IMR-90 (cell line): ENCODE results near the gene HSPG2. TPM values are rescaled to one million over a fixed set of nuclear protein-coding genes. Genes with fewer than 3 reads are reported as not detected.
A peak's percentile ranks its signal among the peaks of the same experiment; 100 is the strongest.

ENCODE experiments used
- ATAC-seq: fragments of 200-7000 bp; cut with Tn5 transposase; 2 replicates; pipeline ENCODE4 v1.9.1; 2020; ENCODE audit warnings: low read depth, mild to moderate bottlenecking, moderate library complexity
- BruUV-seq: library from RNA; stranded (reverse); fragments of 400-500 nt; replicated peaks from 2 replicates; lab custom pipeline; 2021; lab: Mats Ljungman, UMichigan
- CTCF ChIA-PET: fragments of 300-600 bp; formaldehyde crosslinking; extraction: SDS; loops from one replicate; lab custom pipeline; 2021; ENCODE audit warnings: antibody characterized with exemption; lab: Yijun Ruan, JAX
- POLR2A ChIA-PET: fragments of 300-600 bp; sonication (Branson Sonifier 250); formaldehyde crosslinking; loops from one replicate; lab custom pipeline; 2022; ENCODE audit warnings: antibody characterized with exemption; ENCODE audit not compliant: unreplicated experiment; lab: Charles Lee
- DNase-seq: peaks from one replicate; pipeline ENCODE4 v3.0.0; 2013
- H2AFZ ChIP-seq: replicated peaks from 2 replicates; pipeline ENCODE3; 2013; ENCODE audit warnings: low read length, mild to moderate bottlenecking; ENCODE audit not compliant: poor library complexity
- H2AK5ac ChIP-seq: 2 replicates; pipeline ENCODE4 v1.6.1; 2013; ENCODE audit warnings: low read depth, low read length, inconsistent platforms
- H2AK9ac ChIP-seq: replicated peaks from 2 replicates; pipeline ENCODE3; 2013; ENCODE audit warnings: mild to moderate bottlenecking, low read depth, low read length, moderate library complexity; ENCODE audit not compliant: poor library complexity
- H2BK120ac ChIP-seq: 2 replicates; pipeline ENCODE4 v1.6.1; 2013; ENCODE audit warnings: low read depth, low read length, inconsistent platforms
- H2BK15ac ChIP-seq: 3 replicates; pipeline ENCODE4 v1.6.1; 2013; ENCODE audit warnings: low read depth, low read length, inconsistent platforms
- H2BK20ac ChIP-seq: 2 replicates; pipeline ENCODE4 v1.6.1; 2013; ENCODE audit warnings: low read depth, mild to moderate bottlenecking, inconsistent platforms, low read length, moderate library complexity
- H2BK5ac ChIP-seq: 2 replicates; pipeline ENCODE4 v1.6.1; 2013; ENCODE audit warnings: mild to moderate bottlenecking, low read depth, low read length, inconsistent platforms; ENCODE audit not compliant: poor library complexity, severe bottlenecking
- H3K14ac ChIP-seq: replicated peaks from 2 replicates; pipeline ENCODE4 v1.6.1; 2013; ENCODE audit warnings: low read depth, low read length, inconsistent platforms
- H3K18ac ChIP-seq: 2 replicates; pipeline ENCODE4 v1.6.1; 2013; ENCODE audit warnings: low read depth, low read length, control low read depth
- H3K23ac ChIP-seq: 2 replicates; pipeline ENCODE4 v1.6.1; 2013; ENCODE audit warnings: low read depth, low read length, inconsistent platforms
- H3K27ac ChIP-seq: 2 replicates; pipeline ENCODE4 v1.5.1; 2013; ENCODE audit warnings: mild to moderate bottlenecking, control low read depth, low read length; ENCODE audit not compliant: insufficient read depth
- H3K27me3 ChIP-seq: 2 replicates; pipeline ENCODE4 v1.6.1; 2013; ENCODE audit warnings: low read length; ENCODE audit not compliant: control insufficient read depth, insufficient read depth
- H3K36me3 ChIP-seq: 2 replicates; pipeline ENCODE4 v1.6.1; 2013; ENCODE audit warnings: low read length, mixed read lengths; ENCODE audit not compliant: control insufficient read depth, insufficient read depth
- H3K4ac ChIP-seq: 2 replicates; pipeline ENCODE4 v1.6.1; 2013; ENCODE audit warnings: low read depth, low read length, inconsistent platforms
- H3K4me1 ChIP-seq: 2 replicates; pipeline ENCODE4 v1.6.1; 2013; ENCODE audit warnings: low read length, mixed read lengths; ENCODE audit not compliant: control insufficient read depth, insufficient read depth
- H3K4me2 ChIP-seq: 2 replicates; pipeline ENCODE4 v1.6.1; 2013; ENCODE audit warnings: low read depth, mild to moderate bottlenecking, control low read depth, low read length, moderate library complexity
- H3K4me3 ChIP-seq: 2 replicates; pipeline ENCODE4 v1.5.1; 2013; ENCODE audit warnings: low read depth, mild to moderate bottlenecking, control low read depth, low read length, moderate library complexity; ENCODE audit not compliant: insufficient read depth
- H3K56ac ChIP-seq: 2 replicates; pipeline ENCODE4 v1.6.1; 2013; ENCODE audit warnings: low read length, inconsistent platforms; ENCODE audit not compliant: insufficient read depth; ENCODE audit errors: extremely low read depth
- H3K79me1 ChIP-seq, 2 experiments: 2 replicates each; pipeline ENCODE4 v1.6.1; 2013; ENCODE audit warnings: low read length in 2 of 2, inconsistent platforms in 1 of 2, low read depth in 1 of 2
- H3K9ac ChIP-seq: 2 replicates; pipeline ENCODE4 v1.6.1; 2013; ENCODE audit warnings: low read depth, low read length, control low read depth
- H3K9me1 ChIP-seq: 2 replicates; pipeline ENCODE4 v1.6.1; 2013; ENCODE audit warnings: low read length, inconsistent platforms; ENCODE audit not compliant: insufficient read depth
- H3K9me3 ChIP-seq: 2 replicates; pipeline ENCODE4 v1.6.1; 2013; ENCODE audit warnings: low read length; ENCODE audit not compliant: control insufficient read depth, insufficient read depth
- H4K20me1 ChIP-seq: 2 replicates; pipeline ENCODE4 v1.6.1; 2013; ENCODE audit warnings: low read length, inconsistent platforms; ENCODE audit not compliant: insufficient read depth
- H4K5ac ChIP-seq: 2 replicates; pipeline ENCODE4 v1.6.1; 2013; ENCODE audit warnings: mild to moderate bottlenecking, low read depth, low read length, control low read depth
- H4K8ac ChIP-seq, 2 experiments: 2 replicates each; pipeline ENCODE4 v1.6.1; 2013; ENCODE audit warnings: low read depth in 2 of 2, low read length in 2 of 2, control low read depth in 1 of 2, inconsistent platforms in 1 of 2
- H4K91ac ChIP-seq: 2 replicates; pipeline ENCODE4 v1.6.1; 2013; ENCODE audit warnings: low read depth, low read length, inconsistent platforms; ENCODE audit not compliant: insufficient read depth
- BHLHE40 ChIP-seq: fragments of 150-350 bp; IDR thresholded peaks from 2 replicates; pipeline ENCODE4 v1.6.1; 2016; ENCODE audit warnings: mild to moderate bottlenecking, low read depth, low read length
- CEBPB ChIP-seq: IDR thresholded peaks from 2 replicates; pipeline ENCODE4 v1.6.1; 2012; ENCODE audit warnings: low read depth, low read length, improper control_type of control experiment
- CHD1 ChIP-seq: IDR thresholded peaks from 2 replicates; pipeline ENCODE4 v1.6.1; 2012; ENCODE audit warnings: low read depth, low read length, improper control_type of control experiment
- FOS ChIP-seq: fragments of 150-350 bp; IDR thresholded peaks from 2 replicates; pipeline ENCODE4 v1.6.1; 2016; ENCODE audit warnings: low read depth, low read length
- MAFK ChIP-seq: IDR thresholded peaks from 2 replicates; pipeline ENCODE4 v1.6.1; 2012; ENCODE audit warnings: low read depth, low read length, improper control_type of control experiment
- MAZ ChIP-seq: IDR thresholded peaks from 2 replicates; pipeline ENCODE4 v1.6.1; 2012; ENCODE audit warnings: low read depth, mild to moderate bottlenecking, low read length, improper control_type of control experiment, moderate library complexity, borderline replicate concordance
- MXI1 ChIP-seq: IDR thresholded peaks from 2 replicates; pipeline ENCODE4 v1.6.1; 2012; ENCODE audit warnings: low read depth, mild to moderate bottlenecking, low read length, moderate library complexity, borderline replicate concordance
- NFE2L2 ChIP-seq: fragments of 150-350 bp; IDR thresholded peaks from 2 replicates; pipeline ENCODE4 v1.6.1; 2016; ENCODE audit warnings: low read depth, mild to moderate bottlenecking, low read length
- POLR2A ChIP-seq: IDR thresholded peaks from 2 replicates; pipeline ENCODE4 v1.6.1; 2012; ENCODE audit warnings: mild to moderate bottlenecking, low read depth, low read length
- RAD21 ChIP-seq: IDR thresholded peaks from 2 replicates; pipeline ENCODE4 v1.6.1; 2012; ENCODE audit warnings: low read length, improper control_type of control experiment
- RCOR1 ChIP-seq: IDR thresholded peaks from 2 replicates; pipeline ENCODE4 v1.6.1; 2012; ENCODE audit warnings: mild to moderate bottlenecking, low read length, improper control_type of control experiment; ENCODE audit not compliant: insufficient replicate concordance
- RFX5 ChIP-seq: IDR thresholded peaks from 2 replicates; pipeline ENCODE4 v1.8.0; 2012; ENCODE audit warnings: low read depth, mild to moderate bottlenecking, low read length, moderate library complexity
- SMC3 ChIP-seq: fragments of 150-350 bp; IDR thresholded peaks from 2 replicates; pipeline ENCODE4 v1.6.1; 2016; ENCODE audit warnings: low read depth, mild to moderate bottlenecking, antibody characterized with exemption, low read length, moderate library complexity
- WGBS, 2 experiments: methylation state at CpG; one replicate each; pipeline versions ENCODE4 v1.1.5 to v1.1.7; 2013; ENCODE audit warnings: missing lambda C conversion rate in 2 of 2; ENCODE audit not compliant: insufficient read length in 1 of 2; ENCODE audit errors: extremely low coverage in 2 of 2; 5-methylcytosine and 5-hydroxymethylcytosine counted together
- dilution Hi-C: fragments of 300-500 bp; cut with HindIII; formaldehyde crosslinking; loops from one replicate; pipeline ENCODE4 v1.14.3; 2018; ENCODE audit warnings: low sequenced_read_pairs; ENCODE audit not compliant: unreplicated experiment
- in situ Hi-C: fragments of 300-500 bp; cut with MboI; formaldehyde crosslinking; loops from 3 replicates; pipeline ENCODE4 v1.14.3; 2019; ENCODE audit warnings: low sequenced_read_pairs, inconsistent platforms, mixed read lengths
- intact Hi-C: fragments of 100-400 bp; cut with micrococcal nuclease; formaldehyde crosslinking; loops from 2 replicates; pipeline ENCODE4 v1.10.0; 2022
- polyA plus RNA-seq, 3 experiments: library from polyadenylated mRNA; depleted of rRNA; stranded (reverse); fragments of >200 nt; gene quantifications; 2 replicates each; pipeline ENCODE4 v1.2.3, GENCODE V29; 2012; ENCODE audit warnings: low replicate concordance in 1 of 3
- total RNA-seq: library from RNA; depleted of rRNA; stranded (reverse); fragments of >200 nt; gene quantifications from 2 replicates; pipeline ENCODE4 v1.2.3, GENCODE V29; 2012
- TF ChIP-seq, protein P1 (sequence below): conservative IDR thresholded peaks from 2 replicates; pipeline ENCODE4 v1.5.1; 2012; ENCODE audit warnings: mild to moderate bottlenecking, low read depth, low read length, improper control_type of control experiment
- TF ChIP-seq, protein P2 (sequence below): fragments of 150-350 bp; IDR thresholded peaks from 2 replicates; pipeline ENCODE4 v1.6.1; 2016; ENCODE audit warnings: low read depth, mild to moderate bottlenecking, low read length, moderate library complexity, borderline replicate concordance
- TF ChIP-seq, protein P3 (sequence below): fragments of 150-350 bp; IDR thresholded peaks from 2 replicates; pipeline ENCODE4 v1.6.1; 2017; ENCODE audit warnings: mild to moderate bottlenecking, antibody characterized with exemption, low read length, low read depth

The HSPG2 gene
- total and polyA plus RNA-seq, 2 of the 4 experiments (the other 2 are of a cell fraction), result 15.8 to 94.0 TPM

DNA sequence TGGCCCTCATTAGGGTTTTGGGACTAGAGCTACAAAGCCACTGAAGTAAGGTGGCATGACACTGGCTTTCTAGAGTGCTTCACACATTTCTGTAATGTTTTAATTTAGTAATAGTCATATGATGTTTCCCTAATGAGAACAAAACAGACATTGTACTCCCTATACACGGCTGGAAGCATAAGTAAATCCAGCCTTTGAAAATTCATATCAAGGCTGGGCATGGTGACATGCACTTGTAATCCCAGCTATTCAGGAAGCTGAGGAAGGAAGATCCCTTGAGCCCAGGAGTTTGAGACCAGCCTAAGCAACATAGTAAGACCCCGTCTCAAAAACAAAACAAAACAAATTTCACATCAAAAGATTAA lies 161.6 kb downstream of the HSPG2 start:
- H2BK120ac ChIP-seq, result no peak overlapping the region
- H3K4me2 ChIP-seq, result no peak overlapping the region
- ChIA-PET CTCF (no interaction called here), POLR2A (no interaction called here)
- TF ChIP-seq BHLHE40 (no peak), POLR2A (no peak), FOS (no peak), MXI1 (no peak), SMC3 (no peak), CEBPB (no peak), RFX5 (no peak), RCOR1 (no peak), MAFK (no peak), NFE2L2 (no peak), RAD21 (no peak), CHD1 (no peak), MAZ (no peak)
- TF ChIP-seq, protein P1, sequence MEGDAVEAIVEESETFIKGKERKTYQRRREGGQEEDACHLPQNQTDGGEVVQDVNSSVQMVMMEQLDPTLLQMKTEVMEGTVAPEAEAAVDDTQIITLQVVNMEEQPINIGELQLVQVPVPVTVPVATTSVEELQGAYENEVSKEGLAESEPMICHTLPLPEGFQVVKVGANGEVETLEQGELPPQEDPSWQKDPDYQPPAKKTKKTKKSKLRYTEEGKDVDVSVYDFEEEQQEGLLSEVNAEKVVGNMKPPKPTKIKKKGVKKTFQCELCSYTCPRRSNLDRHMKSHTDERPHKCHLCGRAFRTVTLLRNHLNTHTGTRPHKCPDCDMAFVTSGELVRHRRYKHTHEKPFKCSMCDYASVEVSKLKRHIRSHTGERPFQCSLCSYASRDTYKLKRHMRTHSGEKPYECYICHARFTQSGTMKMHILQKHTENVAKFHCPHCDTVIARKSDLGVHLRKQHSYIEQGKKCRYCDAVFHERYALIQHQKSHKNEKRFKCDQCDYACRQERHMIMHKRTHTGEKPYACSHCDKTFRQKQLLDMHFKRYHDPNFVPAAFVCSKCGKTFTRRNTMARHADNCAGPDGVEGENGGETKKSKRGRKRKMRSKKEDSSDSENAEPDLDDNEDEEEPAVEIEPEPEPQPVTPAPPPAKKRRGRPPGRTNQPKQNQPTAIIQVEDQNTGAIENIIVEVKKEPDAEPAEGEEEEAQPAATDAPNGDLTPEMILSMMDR, result no peak
- TF ChIP-seq, protein P2, sequence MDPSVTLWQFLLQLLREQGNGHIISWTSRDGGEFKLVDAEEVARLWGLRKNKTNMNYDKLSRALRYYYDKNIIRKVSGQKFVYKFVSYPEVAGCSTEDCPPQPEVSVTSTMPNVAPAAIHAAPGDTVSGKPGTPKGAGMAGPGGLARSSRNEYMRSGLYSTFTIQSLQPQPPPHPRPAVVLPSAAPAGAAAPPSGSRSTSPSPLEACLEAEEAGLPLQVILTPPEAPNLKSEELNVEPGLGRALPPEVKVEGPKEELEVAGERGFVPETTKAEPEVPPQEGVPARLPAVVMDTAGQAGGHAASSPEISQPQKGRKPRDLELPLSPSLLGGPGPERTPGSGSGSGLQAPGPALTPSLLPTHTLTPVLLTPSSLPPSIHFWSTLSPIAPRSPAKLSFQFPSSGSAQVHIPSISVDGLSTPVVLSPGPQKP, result no peak
- TF ChIP-seq, protein P3, sequence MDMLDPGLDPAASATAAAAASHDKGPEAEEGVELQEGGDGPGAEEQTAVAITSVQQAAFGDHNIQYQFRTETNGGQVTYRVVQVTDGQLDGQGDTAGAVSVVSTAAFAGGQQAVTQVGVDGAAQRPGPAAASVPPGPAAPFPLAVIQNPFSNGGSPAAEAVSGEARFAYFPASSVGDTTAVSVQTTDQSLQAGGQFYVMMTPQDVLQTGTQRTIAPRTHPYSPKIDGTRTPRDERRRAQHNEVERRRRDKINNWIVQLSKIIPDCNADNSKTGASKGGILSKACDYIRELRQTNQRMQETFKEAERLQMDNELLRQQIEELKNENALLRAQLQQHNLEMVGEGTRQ, result no peak
- H3K79me1 ChIP-seq, result peaks cover 16 to 63% of the 10 kb centered on the region in 2 experiments
- peaks cover 88% of the 10 kb centered on the region for H4K20me1 ChIP-seq
- no peak overlapping the region for H3K56ac ChIP-seq
- H2BK15ac ChIP-seq, result no peak overlapping the region
- no peak overlapping the region for H3K9ac ChIP-seq
- H3K36me3 ChIP-seq, result no peaks in the 10 kb centered on the region
- no peak overlapping the region for H2AK5ac ChIP-seq
- H3K4ac ChIP-seq, result no peak overlapping the region
- H3K4me1 ChIP-seq, result peaks cover 8% of the 10 kb centered on the region
- dilution Hi-C loops (no loop called here), in situ Hi-C loops (no loop called here), intact Hi-C loops (no loop called here)
- no peak overlapping the region for H3K4me3 ChIP-seq
- peak overlapping the region; percentile 72 for H2BK5ac ChIP-seq
- no peak overlapping the region for H2AFZ ChIP-seq
- H4K8ac ChIP-seq, result no peak overlapping the region
- no peak for DNase-seq
- H2BK20ac ChIP-seq, result no peak overlapping the region
- H2AK9ac ChIP-seq, result no peak overlapping the region
- BruUV-seq, result no TSS peak
- peak overlapping the region; percentile 65; the same call in 1 of the 2 replicates for H3K27ac ChIP-seq
- H4K91ac ChIP-seq, result no peak overlapping the region
- peak overlapping the region; percentile 82 for H3K18ac ChIP-seq
- peaks cover 2% of the 10 kb centered on the region; the same call in 1 of the 2 replicates for H3K9me3 ChIP-seq
- 0 out of 2 replicates have a peak, but pooled peaks have one; percentile 9 for ATAC-seq
- H4K5ac ChIP-seq, result peak overlapping the region; percentile 7; the same call in 1 of the 2 replicates
- peaks cover 17% of the 10 kb centered on the region for H3K9me1 ChIP-seq
- no CpG with 5 or more reads among the region's 2 CpGs for WGBS, 2 experiments
- no peak overlapping the region for H3K23ac ChIP-seq
- H3K14ac ChIP-seq, result no peak overlapping the region
- H3K27me3 ChIP-seq, result no peaks in the 10 kb centered on the region
